ENCODE measurements around the gene NVL.

- TF ChIP-seq RXRA (IDR thresholded peaks at IDR 0.05; ENCODE audit: borderline replicate concordance, low read depth) (no peak), RAD21 (IDR thresholded peaks at IDR 0.05; ENCODE audit: low read length) (no peak), REST (IDR thresholded peaks at IDR 0.05; ENCODE audit: low read depth, low read length) (no peak), YY1 (IDR thresholded peaks at IDR 0.05; ENCODE audit: low read depth) (no peak), MEF2A (IDR thresholded peaks at IDR 0.05; ENCODE audit: borderline replicate concordance, low read depth) (no peak)
- TF ChIP-seq, protein P1, sequence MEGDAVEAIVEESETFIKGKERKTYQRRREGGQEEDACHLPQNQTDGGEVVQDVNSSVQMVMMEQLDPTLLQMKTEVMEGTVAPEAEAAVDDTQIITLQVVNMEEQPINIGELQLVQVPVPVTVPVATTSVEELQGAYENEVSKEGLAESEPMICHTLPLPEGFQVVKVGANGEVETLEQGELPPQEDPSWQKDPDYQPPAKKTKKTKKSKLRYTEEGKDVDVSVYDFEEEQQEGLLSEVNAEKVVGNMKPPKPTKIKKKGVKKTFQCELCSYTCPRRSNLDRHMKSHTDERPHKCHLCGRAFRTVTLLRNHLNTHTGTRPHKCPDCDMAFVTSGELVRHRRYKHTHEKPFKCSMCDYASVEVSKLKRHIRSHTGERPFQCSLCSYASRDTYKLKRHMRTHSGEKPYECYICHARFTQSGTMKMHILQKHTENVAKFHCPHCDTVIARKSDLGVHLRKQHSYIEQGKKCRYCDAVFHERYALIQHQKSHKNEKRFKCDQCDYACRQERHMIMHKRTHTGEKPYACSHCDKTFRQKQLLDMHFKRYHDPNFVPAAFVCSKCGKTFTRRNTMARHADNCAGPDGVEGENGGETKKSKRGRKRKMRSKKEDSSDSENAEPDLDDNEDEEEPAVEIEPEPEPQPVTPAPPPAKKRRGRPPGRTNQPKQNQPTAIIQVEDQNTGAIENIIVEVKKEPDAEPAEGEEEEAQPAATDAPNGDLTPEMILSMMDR (IDR thresholded peaks at IDR 0.05): no peak
Observed at GRCh38 chr1:224198572-224198971, 131.4 kb downstream of the NVL start.

Measured in SK-N-SH (cell line).